Body of pancreas (tissue), 4 donors: ENCODE measurements around the gene P2RY6. TPM values are rescaled to one million over a fixed set of nuclear protein-coding genes. Genes with fewer than 3 reads are reported as not detected.
A peak's percentile ranks its signal among the peaks of the same experiment; 100 is the strongest.

Source experiments
- ATAC-seq: fragments of 150-250 bp; one replicate; pipeline ENCODE4 v1.9.1; 2016
- DNase-seq, 4 donors: peaks; one replicate each; pipeline ENCODE4 v3.0.0-alpha.2; 2019
- H3K27ac ChIP-seq, 4 donors: fragments of 200-600 bp; sonication (generic); 1 replicate in 3 of 4; 2 replicates in 1 of 4; pipeline versions ENCODE4 v1.5.1 to v1.6.1; 2016 to 2019; ENCODE audit warnings: mild to moderate bottlenecking in 1 of 4, mixed read lengths in 1 of 4, moderate library complexity in 1 of 4
- H3K27me3 ChIP-seq, 2 donors: fragments of 200-600 bp; sonication (generic); one replicate each; pipeline ENCODE4 v1.6.0; 2016; ENCODE audit warnings: mild to moderate bottlenecking in 1 of 2
- H3K36me3 ChIP-seq, 2 donors: fragments of 200-600 bp; sonication (generic); replicated peaks in 1 of 2; 2 replicates each; pipeline ENCODE4 v1.5.1; 2016; ENCODE audit warnings: low read depth in 2 of 2; ENCODE audit not compliant: insufficient read depth in 1 of 2
- H3K4me1 ChIP-seq: fragments of 200-600 bp; sonication (generic); one replicate; pipeline ENCODE4 v1.6.0; 2016
- H3K4me3 ChIP-seq, 2 donors: fragments of 200-600 bp; sonication (generic); 1 replicate in 1 of 2; 2 replicates in 1 of 2; pipeline ENCODE4 v1.5.1; 2016 to 2019
- H3K9me3 ChIP-seq, 3 donors: fragments of 200-600 bp; sonication (generic); 1 replicate in 2 of 3; 2 replicates in 1 of 3; pipeline ENCODE4 v1.5.1; 2016
- CTCF ChIP-seq, 7 experiments: fragments of 450-650 bp in 4 of 7; fragments of 200-600 bp in 3 of 7; sonication (generic) in 3 of 7; IDR thresholded peaks; one replicate each; pipeline ENCODE4 v1.5.1; 2016 to 2019; ENCODE audit warnings: antibody characterized with exemption in 7 of 7
- POLR2A ChIP-seq, 3 donors: fragments of 450-650 bp; IDR thresholded peaks; one replicate each; pipeline ENCODE4 v1.6.1; 2016; ENCODE audit warnings: antibody characterized with exemption in 3 of 3, mild to moderate bottlenecking in 2 of 3
- WGBS, 2 donors: methylation state at CpG; one replicate each; pipeline ENCODE4 v1.1.5; 2017; 5-methylcytosine and 5-hydroxymethylcytosine counted together
- intact Hi-C: fragments of 100-400 bp; cut with DNase I; formaldehyde crosslinking; loops from one replicate; pipeline ENCODE4 v1.15.1; 2023
- total RNA-seq, 2 donors: library from RNA; depleted of rRNA; stranded (reverse); fragments of >200 nt; gene quantifications; one replicate each; pipeline ENCODE4 v1.1.0, GENCODE V29; 2016

The P2RY6 gene
- total RNA-seq, 2 donors from 2014 or later: not detected

- no peak for TF ChIP-seq POLR2A (IDR thresholded peaks at IDR 0.05)
- TF ChIP-seq CTCF (IDR thresholded peaks at IDR 0.05): no peak
These were observed 61.7 kb downstream of the P2RY6 start for GRCh38 chr11:73333640-73334383.

GRCh38 chr11:73334384-73335203 lies 62.5 kb downstream of the P2RY6 start:
- Histone ChIP-seq H3K36me3 (no peaks in the 10 kb centered on the region), H3K4me1 (peaks cover 26% of the 10 kb centered on the region), H3K27me3 (no peaks in the 10 kb centered on the region), H3K4me3 (no peak overlapping the region), H3K9me3 (no peaks in the 10 kb centered on the region), H3K27ac (peak overlapping the region in 1 of 4 donors; percentile 30)
- ATAC-seq (peak; percentile 20), DNase-seq (peak in 3 of 4 donors; percentile 57 to 71 (median 64))
- 50 to 73% methylated on average over 4 to 6 of the region's 6 CpGs for WGBS, 2 donors
- intact Hi-C loops: loop anchor here (5.0 kb wide), 1 partner anchor 37 kb away; no protein-coding TSS in a partner anchor
- TF ChIP-seq CTCF (IDR thresholded peaks at IDR 0.05): no peak
- no peak for TF ChIP-seq POLR2A (IDR thresholded peaks at IDR 0.05)

More at GRCh38 chr11:73333640-73334383, 61.7 kb downstream of the P2RY6 start:
- H3K27me3 ChIP-seq: no peaks in the 10 kb centered on the region
- DNase-seq (no peak), ATAC-seq (no peak)
- H3K9me3 ChIP-seq: no peaks in the 10 kb centered on the region
- 72 to 77% methylated on average over 3 to 4 of the region's 4 CpGs for WGBS, 2 donors
- H3K4me1 ChIP-seq: peaks cover 26% of the 10 kb centered on the region
- no peak overlapping the region for H3K4me3 ChIP-seq
- H3K27ac ChIP-seq: peak overlapping the region in 1 of 4 donors; percentile 27
- no peaks in the 10 kb centered on the region for H3K36me3 ChIP-seq
- intact Hi-C loops: loop anchor here (5.0 kb wide), 1 partner anchor 37 kb away; no protein-coding TSS in a partner anchor

GRCh38 chr11:73335204-73335923 lies 63.2 kb downstream of the P2RY6 start:
- peak; percentile 80 to 86 (median 82) for DNase-seq
- 9 to 10% methylated on average over 4 of the region's 4 CpGs for WGBS, 2 donors

GRCh38 chr11:73337846-73338245 lies 65.7 kb downstream of the P2RY6 start:
- intact Hi-C loops: no loop called here
- 70 to 79% methylated on average over 2 of the region's 2 CpGs for WGBS, 2 donors

More at GRCh38 chr11:73335204-73335923, 63.2 kb downstream of the P2RY6 start:
- Histone ChIP-seq H3K36me3 (no peaks in the 10 kb centered on the region), H3K27ac (peak overlapping the region in 1 of 4 donors; percentile 30), H3K27me3 (no peaks in the 10 kb centered on the region), H3K9me3 (no peaks in the 10 kb centered on the region), H3K4me3 (no peak overlapping the region), H3K4me1 (peaks cover 26% of the 10 kb centered on the region)
- intact Hi-C loops: no loop called here
- ATAC-seq: peak; percentile 83
- TF ChIP-seq CTCF (IDR thresholded peaks at IDR 0.05) (peak; percentile 90 to 100 (median 95)), POLR2A (IDR thresholded peaks at IDR 0.05) (no peak)

More at GRCh38 chr11:73337846-73338245, 65.7 kb downstream of the P2RY6 start:
- Histone ChIP-seq H3K9me3 (no peaks in the 10 kb centered on the region), H3K27me3 (no peaks in the 10 kb centered on the region), H3K4me3 (no peak overlapping the region), H3K27ac (no peak overlapping the region), H3K4me1 (peaks cover 18% of the 10 kb centered on the region), H3K36me3 (no peaks in the 10 kb centered on the region)
- ATAC-seq: no peak
- TF ChIP-seq CTCF (IDR thresholded peaks at IDR 0.05) (no peak), POLR2A (IDR thresholded peaks at IDR 0.05) (no peak)
- no peak for DNase-seq
